Neural progenitor cell (in vitro differentiated cells): ENCODE measurements around the gene STAT3. TPM values are rescaled to one million over a fixed set of nuclear protein-coding genes. Genes with fewer than 3 reads are reported as not detected.

Experiments used
- DNase-seq: peaks from one replicate; pipeline ENCODE4 v3.0.0-alpha.2; 2016; ENCODE audit warnings: low spot score
- H2AFZ ChIP-seq: fragments of 200-600 bp; sonication (generic); replicated peaks from 2 replicates; pipeline ENCODE4 v1.6.1; 2016; ENCODE audit warnings: antibody characterized with exemption
- H3F3A ChIP-seq: fragments of 200-600 bp; sonication (generic); 2 replicates; pipeline ENCODE4 v1.6.1; 2016; ENCODE audit warnings: antibody characterized with exemption, low read depth
- H3K27ac ChIP-seq: fragments of 200-600 bp; sonication (generic); 2 replicates; pipeline ENCODE4 v1.5.1; 2016; ENCODE audit warnings: mild to moderate bottlenecking
- H3K27me3 ChIP-seq: fragments of 200-600 bp; sonication (generic); 2 replicates; pipeline ENCODE4 v1.6.1; 2016; ENCODE audit warnings: mild to moderate bottlenecking, moderate library complexity
- H3K36me3 ChIP-seq: fragments of 200-600 bp; sonication (generic); 2 replicates; pipeline ENCODE4 v1.5.1; 2016
- H3K4me1 ChIP-seq: fragments of 200-600 bp; sonication (generic); 2 replicates; pipeline ENCODE4 v1.6.1; 2016; ENCODE audit warnings: mixed run types
- H3K4me2 ChIP-seq: fragments of 200-600 bp; sonication (generic); 2 replicates; pipeline ENCODE4 v1.6.1; 2016
- H3K4me3 ChIP-seq: fragments of 200-600 bp; sonication (generic); 2 replicates; pipeline ENCODE4 v1.5.1; 2016
- H3K79me2 ChIP-seq: fragments of 200-600 bp; sonication (generic); 2 replicates; pipeline ENCODE4 v1.6.1; 2016; ENCODE audit warnings: low read depth
- H3K9ac ChIP-seq: fragments of 200-600 bp; sonication (generic); 2 replicates; pipeline ENCODE4 v1.6.1; 2016
- H3K9me3 ChIP-seq: fragments of 200-600 bp; sonication (generic); 2 replicates; pipeline ENCODE4 v1.5.1; 2016; ENCODE audit warnings: low read depth
- H4K20me1 ChIP-seq: fragments of 200-600 bp; sonication (generic); 2 replicates; pipeline ENCODE4 v1.6.1; 2016; ENCODE audit warnings: low read depth
- H3K27ac Mint-ChIP-seq: 3 replicates; pipeline ENCODE4 v1.8.0; 2021; ENCODE audit warnings: mixed read lengths
- H3K27me3 Mint-ChIP-seq: 2 replicates; pipeline ENCODE4 v1.8.0; 2022; ENCODE audit warnings: low read depth, mild to moderate bottlenecking, inconsistent platforms, moderate library complexity, mixed read lengths; ENCODE audit not compliant: insufficient read depth
- H3K36me3 Mint-ChIP-seq: 3 replicates; pipeline ENCODE4 v1.8.0; 2021; ENCODE audit warnings: mixed read lengths
- H3K4me1 Mint-ChIP-seq: 3 replicates; pipeline ENCODE4 v1.8.0; 2021; ENCODE audit warnings: mixed read lengths
- H3K4me3 Mint-ChIP-seq: 3 replicates; pipeline ENCODE4 v1.8.0; 2021; ENCODE audit warnings: mild to moderate bottlenecking, moderate library complexity, mixed read lengths
- H3K9me3 Mint-ChIP-seq: 3 replicates; pipeline ENCODE4 v1.8.0; 2020; ENCODE audit warnings: mixed read lengths
- CTCF ChIP-seq: fragments of 200-600 bp; sonication (generic); IDR thresholded peaks from 2 replicates; pipeline ENCODE4 v1.5.1; 2017; ENCODE audit warnings: antibody characterized with exemption, mild to moderate bottlenecking
- EZH2 ChIP-seq: fragments of 200-600 bp; sonication (generic); IDR thresholded peaks from 2 replicates; pipeline ENCODE4 v1.6.1; 2017; ENCODE audit warnings: antibody characterized with exemption, mild to moderate bottlenecking, moderate library complexity
- EZH2phosphoT487 ChIP-seq: fragments of 200-600 bp; sonication (generic); IDR thresholded peaks from 2 replicates; pipeline ENCODE4 v1.6.1; 2017; ENCODE audit warnings: antibody characterized with exemption
- total RNA-seq: library from RNA; depleted of rRNA; stranded (reverse); fragments of >200 nt; gene quantifications from 2 replicates; pipeline ENCODE4 v1.2.3, GENCODE V29; 2015; ENCODE audit warnings: low replicate concordance

Gene STAT3
- total RNA-seq, 1 donor from 2014 or later, result 54.9 TPM

GRCh38 chr17:42272162-42272907, 115.9 kb downstream of the STAT3 start:
- H3K4me1 Mint-ChIP-seq, result peaks cover 30% of the 10 kb centered on the region
- H2AFZ ChIP-seq, result no peak overlapping the region
- no peaks in the 10 kb centered on the region for H3K27me3 Mint-ChIP-seq
- peak overlapping the region; percentile 99 for H3K4me2 ChIP-seq
- no peaks in the 10 kb centered on the region for H3K27me3 ChIP-seq
- no peaks in the 10 kb centered on the region for H3K9me3 ChIP-seq
- H3K9ac ChIP-seq, result no peak overlapping the region
- TF ChIP-seq EZH2 (no peak), CTCF (no peak), EZH2phosphoT487 (no peak)
- H3K27ac ChIP-seq, result no peak overlapping the region
- no peaks in the 10 kb centered on the region for H3K36me3 ChIP-seq
- H3K4me3 Mint-ChIP-seq, result no peak overlapping the region
- H3K36me3 Mint-ChIP-seq, result peaks cover 2% of the 10 kb centered on the region
- H3K27ac Mint-ChIP-seq, result no peak overlapping the region
- no peak overlapping the region for H3K4me3 ChIP-seq
- no peak for DNase-seq
- peaks cover 63% of the 10 kb centered on the region for H4K20me1 ChIP-seq
- H3K79me2 ChIP-seq, result peaks cover 83% of the 10 kb centered on the region
- peaks cover 24% of the 10 kb centered on the region for H3F3A ChIP-seq
- no peaks in the 10 kb centered on the region for H3K9me3 Mint-ChIP-seq
- H3K4me1 ChIP-seq, result peaks cover 29% of the 10 kb centered on the region

DNA sequence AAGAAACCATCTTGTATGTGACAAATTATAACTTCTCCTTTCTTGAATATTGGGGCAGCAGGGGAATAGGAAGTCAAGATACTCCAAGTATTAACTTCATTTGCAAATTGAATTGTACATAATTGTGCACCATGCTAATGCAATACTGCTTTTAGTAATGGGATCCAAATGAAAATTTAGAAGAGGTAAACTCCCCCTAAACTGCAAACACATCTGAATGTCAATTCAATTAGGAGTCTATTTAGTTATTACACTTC, 116.5 kb downstream of the STAT3 start:
- H3K4me3 Mint-ChIP-seq, result no peak overlapping the region
- no peaks in the 10 kb centered on the region for H3K36me3 ChIP-seq

GRCh38 chr17:42271006-42271778, 117.0 kb downstream of the STAT3 start:
- Histone ChIP-seq H3K4me1 (peaks cover 22% of the 10 kb centered on the region), H3K9ac (no peak overlapping the region), H3K27ac (no peak overlapping the region), H3K9me3 (no peaks in the 10 kb centered on the region), H3K79me2 (peaks cover 94% of the 10 kb centered on the region), H3F3A (peaks cover 15% of the 10 kb centered on the region), H2AFZ (no peak overlapping the region), H3K27me3 (no peaks in the 10 kb centered on the region), H4K20me1 (peaks cover 63% of the 10 kb centered on the region), H3K36me3 (no peaks in the 10 kb centered on the region), H3K4me3 (no peak overlapping the region), H3K4me2 (no peak overlapping the region)
- DNase-seq, result no peak
- Mint-ChIP-seq H3K9me3 (no peaks in the 10 kb centered on the region), H3K4me3 (no peak overlapping the region), H3K36me3 (peaks cover 2% of the 10 kb centered on the region), H3K4me1 (peaks cover 24% of the 10 kb centered on the region), H3K27me3 (no peaks in the 10 kb centered on the region), H3K27ac (no peak overlapping the region)
- TF ChIP-seq EZH2phosphoT487, result no peak
- TF ChIP-seq EZH2, result no peak
- no peak for TF ChIP-seq CTCF

More for the DNA sequence above, 116.5 kb downstream of the STAT3 start:
- no peak overlapping the region for H3K4me2 ChIP-seq
- H3F3A ChIP-seq, result peaks cover 18% of the 10 kb centered on the region
- DNase-seq, result no peak
- H3K4me1 ChIP-seq, result peaks cover 23% of the 10 kb centered on the region
- H3K9me3 Mint-ChIP-seq, result no peaks in the 10 kb centered on the region
- no peaks in the 10 kb centered on the region for H3K27me3 Mint-ChIP-seq
- peaks cover 2% of the 10 kb centered on the region for H3K36me3 Mint-ChIP-seq
- no peak overlapping the region for H3K9ac ChIP-seq
- H3K4me3 ChIP-seq, result no peak overlapping the region
- no peaks in the 10 kb centered on the region for H3K9me3 ChIP-seq
- H3K27ac Mint-ChIP-seq, result no peak overlapping the region
- H2AFZ ChIP-seq, result no peak overlapping the region
- TF ChIP-seq EZH2 (no peak), EZH2phosphoT487 (no peak), CTCF (no peak)
- H3K4me1 Mint-ChIP-seq, result peaks cover 24% of the 10 kb centered on the region
- H3K27ac ChIP-seq, result no peak overlapping the region
- H4K20me1 ChIP-seq, result peaks cover 63% of the 10 kb centered on the region
- peaks cover 89% of the 10 kb centered on the region for H3K79me2 ChIP-seq
- no peaks in the 10 kb centered on the region for H3K27me3 ChIP-seq
